Activated T-cell treated with anti-CD3 and anti-CD28 coated beads, Interleukin-2, amount 50 U/mL, for 1 hour (primary cell): ENCODE measurements around the gene PI4KA.
"Not testable (repeated sequence)": the region's sequence is repeated elsewhere in the genome, so short reads cannot be mapped to it uniquely, and the experiment has no call there.

Source experiments
- DNase-seq: peaks from one replicate; pipeline ENCODE4 v3.0.0-alpha.2; 2020

Gene PI4KA

GRCh38 chr22:20687356-20688172 is 171.0 kb downstream of the PI4KA start:
- DNase-seq = not testable (repeated sequence)

GRCh38 chr22:20685764-20686163 is 172.8 kb downstream of the PI4KA start:
- DNase-seq = not testable (repeated sequence)

- DNase-seq = not testable (repeated sequence)
Measured at GRCh38 chr22:20678792-20679435, 179.7 kb downstream of the PI4KA start.

- no peak for DNase-seq
Measured at GRCh38 chr22:20677684-20678242, 180.8 kb downstream of the PI4KA start.

DNA sequence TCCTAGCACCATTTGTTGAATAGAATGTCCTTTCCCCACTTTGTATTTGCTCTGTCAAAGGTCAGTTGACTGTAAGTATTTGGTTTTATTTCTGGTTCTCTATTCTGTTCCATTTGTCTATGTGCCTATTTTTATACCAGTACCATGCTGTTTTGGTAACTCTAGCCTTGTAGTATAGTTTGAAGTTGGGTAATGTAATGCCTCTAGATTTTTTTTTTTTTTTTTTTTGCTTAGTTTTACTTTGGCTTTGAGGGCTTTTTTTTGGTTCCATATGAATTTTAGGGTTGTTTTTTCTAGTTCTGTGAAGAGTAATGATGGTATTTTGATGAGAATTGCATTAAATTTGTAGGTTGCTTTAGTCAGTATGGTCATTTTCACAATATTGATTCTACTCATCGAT is 183.0 kb downstream of the PI4KA start:
- DNase-seq = not testable (repeated sequence)

DNA sequence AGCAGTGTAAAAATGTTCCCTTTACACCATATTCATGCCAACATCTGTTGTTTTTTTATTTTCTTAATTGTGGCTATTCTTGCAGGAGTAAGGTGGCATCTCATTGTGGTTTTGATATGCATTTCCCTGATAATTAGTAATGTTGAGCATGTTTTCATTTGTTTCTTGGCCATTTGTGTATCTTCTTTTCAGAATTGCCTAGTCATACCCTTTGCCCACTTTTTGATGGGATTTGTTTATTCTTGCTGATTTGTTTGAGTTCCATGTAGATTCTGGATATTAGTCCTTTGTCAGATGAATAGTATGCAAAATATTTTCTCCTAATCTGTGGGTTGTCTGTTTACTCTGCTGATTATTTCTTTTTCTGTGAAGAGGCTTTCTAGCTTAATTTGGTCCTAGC is 183.6 kb downstream of the PI4KA start:
- DNase-seq = no peak

DNA sequence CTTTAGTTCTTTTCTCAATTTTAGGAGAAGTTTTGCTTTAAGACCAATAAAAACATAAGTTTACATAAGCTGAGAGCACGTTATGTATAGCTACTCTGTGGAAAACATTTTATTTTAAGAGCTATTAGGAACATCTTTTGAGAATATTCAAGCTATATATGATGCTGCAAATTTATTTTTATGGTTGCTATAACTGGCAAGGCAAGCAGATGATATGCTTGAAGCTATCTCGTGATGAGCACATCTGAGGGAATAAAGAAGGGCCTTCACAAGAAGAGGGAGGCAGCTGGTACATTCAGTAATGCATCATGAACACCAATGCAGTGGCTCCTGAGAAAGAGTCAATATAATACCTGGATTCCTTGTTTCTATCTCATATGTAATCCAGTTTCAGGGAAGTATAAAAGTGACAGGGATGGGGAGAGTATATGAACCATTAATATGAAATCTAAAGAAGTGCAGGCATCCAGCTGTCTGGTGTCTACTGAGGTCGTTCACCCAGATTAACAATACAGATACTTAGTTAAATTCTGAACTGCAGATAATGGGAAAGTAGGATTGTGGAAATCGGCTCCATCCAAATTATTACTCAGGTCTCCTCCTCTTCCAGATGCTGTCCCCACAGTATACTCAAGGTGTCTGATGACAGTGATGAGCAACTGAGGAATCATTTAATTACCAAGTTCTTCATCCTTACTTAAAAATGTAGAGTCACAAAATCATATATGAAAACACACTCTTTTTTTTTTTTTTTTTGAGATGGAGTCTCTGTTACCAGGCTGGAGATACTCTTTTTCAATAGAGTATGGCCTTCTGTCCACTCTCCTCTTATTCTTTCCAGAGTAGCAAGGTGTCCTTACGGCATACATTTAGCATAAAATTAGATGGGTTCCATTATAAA is 185.1 kb downstream of the PI4KA start:
- DNase-seq = no peak

GRCh38 chr22:20672732-20673131 is 185.9 kb downstream of the PI4KA start:
- no peak for DNase-seq

DNA sequence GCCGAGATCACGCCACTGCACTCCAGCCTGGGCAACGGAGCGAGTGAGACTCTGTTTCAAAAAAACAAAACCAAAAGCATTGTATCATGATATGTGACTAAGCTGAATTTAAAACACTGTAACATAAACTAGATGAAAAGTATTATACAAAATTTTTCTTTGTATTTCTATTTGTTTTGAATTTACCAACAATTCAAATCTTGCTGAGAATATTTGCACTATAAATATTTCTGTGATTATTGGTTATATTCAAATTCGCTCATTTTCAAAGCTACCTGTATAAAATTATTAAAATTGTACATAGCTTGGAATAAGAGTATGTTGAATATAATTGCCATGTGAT is 186.6 kb downstream of the PI4KA start:
- DNase-seq = no peak

DNA sequence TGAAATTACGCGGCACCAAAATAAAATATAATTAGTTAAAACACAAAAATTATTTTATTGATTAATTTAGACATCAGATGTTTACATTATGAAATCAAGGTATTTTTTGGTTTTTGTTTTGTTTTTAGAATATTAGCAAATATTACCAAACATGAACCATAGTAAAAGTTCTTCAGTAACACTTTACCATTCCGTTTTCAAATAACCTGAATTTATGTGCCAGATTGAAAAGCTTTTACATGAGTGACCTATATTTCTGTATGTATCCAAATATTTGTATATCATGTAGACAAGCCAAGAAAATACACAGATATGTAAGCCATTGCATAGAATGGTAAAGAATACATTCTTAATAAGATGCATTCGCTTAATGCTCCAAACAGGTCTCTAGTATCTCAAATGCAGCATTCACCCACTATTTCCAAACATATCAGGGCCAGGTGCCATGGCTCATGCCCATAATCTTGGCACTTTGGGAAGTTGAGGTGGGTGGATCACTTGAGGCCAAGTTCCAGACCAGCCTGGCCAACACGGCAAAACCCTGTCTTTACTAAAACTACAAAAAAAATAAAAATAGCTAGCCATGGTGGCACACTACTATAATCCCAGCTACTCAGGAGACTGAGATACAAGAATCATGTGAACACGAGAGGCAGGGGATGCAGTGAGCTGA is 187.1 kb downstream of the PI4KA start:
- DNase-seq = no peak

- DNase-seq = not testable (repeated sequence)
Measured at GRCh38 chr22:20670457-20671261, 188.0 kb downstream of the PI4KA start.

- not testable (repeated sequence) for DNase-seq
Measured at GRCh38 chr22:20669884-20670283, 188.7 kb downstream of the PI4KA start.

DNA sequence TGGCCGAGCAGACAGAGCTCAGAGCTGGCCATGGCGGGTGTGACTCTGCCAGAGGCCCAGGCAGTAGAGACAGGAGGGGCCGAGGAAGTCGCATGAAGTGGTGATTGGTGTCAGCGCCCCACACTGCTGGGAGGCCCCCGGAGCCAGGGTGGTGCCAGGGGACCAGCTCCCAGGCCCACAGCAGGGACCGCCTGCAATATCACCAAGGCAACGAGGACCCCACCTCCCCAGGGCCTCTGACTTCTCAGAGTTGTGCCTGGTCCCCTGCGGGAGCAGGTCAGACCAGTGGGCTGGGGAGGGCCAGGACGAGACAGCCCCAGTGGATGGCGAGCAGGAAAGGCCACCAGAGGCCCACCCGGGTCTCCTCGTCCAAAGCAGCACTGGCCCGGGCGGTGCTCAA is 189.1 kb downstream of the PI4KA start:
- DNase-seq = not testable (repeated sequence)

GRCh38 chr22:20668769-20669168 is 189.8 kb downstream of the PI4KA start:
- DNase-seq = not testable (repeated sequence)

GRCh38 chr22:20668226-20668625 is 190.4 kb downstream of the PI4KA start:
- DNase-seq = not testable (repeated sequence)

- not testable (repeated sequence) for DNase-seq
Measured at GRCh38 chr22:20667548-20667947, 191.1 kb downstream of the PI4KA start.

- DNase-seq = no peak
Measured at GRCh38 chr22:20666560-20666959, 192.1 kb downstream of the PI4KA start.

- DNase-seq = no peak
Measured at GRCh38 chr22:20664594-20664959, 194.0 kb downstream of the PI4KA start.

- no peak for DNase-seq
Measured at GRCh38 chr22:20663941-20664593, 194.5 kb downstream of the PI4KA start.

- DNase-seq = no peak
Measured at GRCh38 chr22:20663137-20663828, 195.3 kb downstream of the PI4KA start.
